ENCODE measurements around the gene KCNMA1.
A peak's percentile ranks its signal among the peaks of the same experiment; 100 is the strongest.

The KCNMA1 gene

DNA sequence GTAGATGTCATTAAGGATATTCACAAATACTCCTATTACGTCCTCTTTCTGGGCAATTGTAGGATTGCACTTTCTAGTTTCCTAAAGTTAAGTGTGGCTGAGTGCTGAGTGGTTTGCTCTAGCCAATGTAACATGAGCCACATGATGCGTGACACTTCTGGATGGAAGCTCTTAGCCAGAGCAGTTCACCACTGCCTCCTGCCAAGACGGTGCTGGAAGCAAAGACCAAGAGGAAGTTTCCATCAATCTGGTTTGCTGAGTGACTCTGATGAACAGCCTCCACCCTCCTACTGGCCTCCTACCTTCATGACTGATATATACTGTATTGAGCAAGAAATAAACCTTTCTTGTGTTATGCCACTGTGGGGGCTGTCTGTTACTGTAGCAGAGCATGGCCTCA, 318.1 kb downstream of the KCNMA1 start:
- TF ChIP-seq, protein P1, sequence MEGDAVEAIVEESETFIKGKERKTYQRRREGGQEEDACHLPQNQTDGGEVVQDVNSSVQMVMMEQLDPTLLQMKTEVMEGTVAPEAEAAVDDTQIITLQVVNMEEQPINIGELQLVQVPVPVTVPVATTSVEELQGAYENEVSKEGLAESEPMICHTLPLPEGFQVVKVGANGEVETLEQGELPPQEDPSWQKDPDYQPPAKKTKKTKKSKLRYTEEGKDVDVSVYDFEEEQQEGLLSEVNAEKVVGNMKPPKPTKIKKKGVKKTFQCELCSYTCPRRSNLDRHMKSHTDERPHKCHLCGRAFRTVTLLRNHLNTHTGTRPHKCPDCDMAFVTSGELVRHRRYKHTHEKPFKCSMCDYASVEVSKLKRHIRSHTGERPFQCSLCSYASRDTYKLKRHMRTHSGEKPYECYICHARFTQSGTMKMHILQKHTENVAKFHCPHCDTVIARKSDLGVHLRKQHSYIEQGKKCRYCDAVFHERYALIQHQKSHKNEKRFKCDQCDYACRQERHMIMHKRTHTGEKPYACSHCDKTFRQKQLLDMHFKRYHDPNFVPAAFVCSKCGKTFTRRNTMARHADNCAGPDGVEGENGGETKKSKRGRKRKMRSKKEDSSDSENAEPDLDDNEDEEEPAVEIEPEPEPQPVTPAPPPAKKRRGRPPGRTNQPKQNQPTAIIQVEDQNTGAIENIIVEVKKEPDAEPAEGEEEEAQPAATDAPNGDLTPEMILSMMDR (IDR thresholded peaks at IDR 0.05), result no peak
- peak overlapping the region; percentile 12 for H3K27ac ChIP-seq

DNA sequence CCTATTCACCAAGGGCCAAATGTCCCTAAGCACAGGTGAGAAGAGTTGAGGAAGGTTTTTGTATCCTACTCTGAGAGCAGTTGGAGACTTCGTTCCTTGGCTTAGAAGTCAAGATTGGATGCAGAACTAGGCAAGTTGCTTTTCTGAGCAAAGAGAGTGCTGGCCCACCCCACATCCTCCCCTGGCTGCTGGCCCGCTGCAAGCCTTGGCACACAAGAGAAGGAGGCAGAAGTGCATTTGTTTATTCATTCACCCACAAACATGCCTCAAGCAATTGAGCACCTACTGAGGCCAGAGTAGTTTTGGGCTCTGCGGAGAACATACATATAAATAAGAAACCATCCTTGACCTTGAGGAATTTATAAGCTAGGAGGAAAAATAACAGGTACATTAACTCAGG, 318.9 kb downstream of the KCNMA1 start:
- peak overlapping the region; percentile 12; the same call in 1 of the 2 replicates for H3K27ac ChIP-seq
- TF ChIP-seq, protein P1 (IDR thresholded peaks at IDR 0.05), result no peak
- no peak for TF ChIP-seq ZFX (IDR thresholded peaks at IDR 0.05; ENCODE audit: borderline replicate concordance)

DNA sequence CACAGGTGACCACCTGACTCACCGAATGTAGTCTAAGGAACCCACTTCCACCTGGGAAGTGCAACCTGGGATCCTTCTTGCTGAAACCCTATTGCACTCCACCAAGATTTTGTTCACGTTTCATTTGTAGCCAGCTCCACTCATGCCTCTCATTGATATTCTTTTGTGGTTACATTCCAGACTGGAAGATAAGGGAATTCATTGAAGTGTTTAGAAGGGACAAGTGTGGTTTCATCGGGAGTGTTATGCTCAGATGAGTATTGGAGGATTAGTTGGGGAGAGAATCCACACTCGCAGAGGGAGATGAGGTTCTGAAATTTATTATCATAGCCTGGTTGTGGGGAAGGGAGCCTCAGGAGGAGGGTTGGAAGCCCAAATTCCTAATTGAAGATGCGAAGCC, 320.4 kb downstream of the KCNMA1 start:
- TF ChIP-seq ZFX (IDR thresholded peaks at IDR 0.05; ENCODE audit: borderline replicate concordance), result no peak
- no peak overlapping the region for H3K27ac ChIP-seq

DNA sequence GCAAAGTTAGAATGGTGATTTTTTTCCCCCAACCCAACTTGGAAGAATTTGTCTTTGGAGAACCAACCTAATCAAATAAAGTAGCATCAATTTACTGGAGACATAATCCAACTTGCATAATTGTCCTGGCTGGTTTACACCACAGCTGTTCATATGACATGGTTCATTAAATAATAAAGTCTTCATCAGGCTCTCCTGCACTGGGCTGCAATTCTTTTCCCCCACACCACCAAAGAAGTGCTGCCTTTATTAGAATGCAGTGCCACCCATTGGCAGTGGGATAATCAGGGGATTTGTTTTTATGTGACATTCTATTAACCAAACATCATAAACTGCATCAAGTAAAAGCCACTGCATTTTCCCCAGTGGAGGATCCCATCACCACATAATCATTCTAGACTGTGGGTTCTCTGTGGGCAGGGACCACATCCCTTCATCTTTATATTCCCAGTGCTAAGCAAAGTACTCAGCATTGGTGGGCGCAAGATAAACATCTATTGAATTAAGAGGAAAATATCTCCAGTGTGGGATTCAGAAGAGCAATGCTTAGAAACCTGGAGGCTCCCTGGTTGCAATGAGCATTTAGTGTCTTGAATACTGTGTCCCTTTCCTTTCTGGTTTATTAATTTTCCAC, 322.0 kb downstream of the KCNMA1 start:
- H3K27ac ChIP-seq, result no peak overlapping the region
- no peak for TF ChIP-seq ZFX (IDR thresholded peaks at IDR 0.05; ENCODE audit: borderline replicate concordance)
- TF ChIP-seq, protein P1 (IDR thresholded peaks at IDR 0.05), result 0 out of 2 replicates have a peak, but pooled peaks have one; percentile 6

DNA sequence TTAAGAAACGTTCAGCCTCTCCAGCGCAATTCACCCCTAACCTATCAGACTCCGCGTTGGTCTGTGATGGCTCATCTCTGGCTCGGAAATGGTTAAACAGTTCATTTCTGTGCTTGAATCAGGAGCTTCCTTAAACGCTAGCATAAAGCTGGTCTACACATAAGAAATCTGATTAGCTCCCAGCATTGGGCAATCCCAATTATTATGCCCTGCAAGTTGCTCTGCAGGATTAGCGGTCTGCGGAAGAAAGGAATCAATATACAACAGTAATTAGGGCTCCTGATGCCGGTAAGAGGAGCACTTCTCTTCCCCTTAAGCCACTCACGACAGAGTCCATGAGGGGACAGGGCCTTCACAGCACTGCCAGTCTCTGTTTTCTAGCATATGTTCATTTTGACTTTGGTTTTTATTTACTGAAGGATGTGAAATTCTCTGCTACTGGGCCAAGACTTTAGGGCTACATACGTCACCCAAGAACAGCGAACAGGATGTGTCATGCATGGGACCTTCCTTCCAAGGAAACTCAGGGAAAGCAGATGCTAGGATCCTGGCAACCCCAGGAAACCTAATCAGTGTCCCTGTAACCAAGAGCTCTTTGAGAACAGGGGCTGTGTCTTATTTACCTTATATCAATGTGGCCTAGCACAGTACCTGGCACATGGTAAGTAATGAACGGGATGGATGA, 324.4 kb downstream of the KCNMA1 start:
- no peak for TF ChIP-seq ZFX (IDR thresholded peaks at IDR 0.05; ENCODE audit: borderline replicate concordance)
- TF ChIP-seq, protein P1 (IDR thresholded peaks at IDR 0.05), result no peak
- no peak overlapping the region for H3K27ac ChIP-seq

DNA sequence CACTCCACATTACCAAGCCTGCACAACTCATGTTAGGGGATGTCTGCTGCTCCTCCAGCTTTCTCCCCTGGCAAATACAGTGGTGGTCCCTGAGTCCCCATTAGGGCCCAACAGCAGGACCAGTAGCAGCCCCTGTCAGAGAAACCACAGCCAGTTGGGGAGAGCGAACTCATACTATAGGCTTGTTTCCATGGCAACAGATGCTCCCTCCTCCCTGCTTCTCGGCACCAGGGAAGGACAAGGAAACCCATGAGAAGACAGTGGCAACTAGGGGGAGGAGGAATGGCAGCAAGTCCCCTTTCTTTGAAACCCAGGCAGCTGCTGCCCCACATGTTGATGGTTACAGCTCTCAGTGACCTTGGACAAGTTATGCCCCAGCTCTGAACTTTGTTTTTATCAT, 326.4 kb downstream of the KCNMA1 start:
- H3K27ac ChIP-seq, result no peak overlapping the region
- TF ChIP-seq, protein P1 (IDR thresholded peaks at IDR 0.05), result no peak
- TF ChIP-seq ZFX (IDR thresholded peaks at IDR 0.05; ENCODE audit: borderline replicate concordance), result no peak

DNA sequence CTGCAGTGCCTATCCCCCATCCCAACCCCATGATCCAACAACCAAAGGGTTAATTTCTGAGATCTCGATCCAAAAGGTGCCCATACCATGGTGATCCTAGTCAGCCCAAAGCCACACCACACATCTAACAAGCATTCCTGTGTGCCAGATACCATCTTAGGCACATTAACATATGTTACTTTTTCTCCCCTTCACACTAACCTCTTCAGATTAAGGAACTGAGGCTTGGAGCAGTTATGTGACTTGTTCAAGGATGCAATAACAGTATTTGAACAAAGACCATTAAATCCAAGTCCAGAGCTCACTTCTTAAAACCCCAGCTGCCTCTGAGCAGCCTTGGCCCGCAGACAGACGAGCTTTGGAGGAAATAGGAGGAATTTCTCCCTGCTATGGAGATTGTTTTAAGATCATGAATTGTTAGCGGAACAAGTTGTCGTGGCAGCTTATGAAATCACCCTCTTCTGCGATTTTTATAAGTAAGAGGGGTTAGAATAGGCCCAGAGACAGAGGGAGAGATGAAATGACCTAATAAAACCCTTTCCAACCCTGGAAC, 327.2 kb downstream of the KCNMA1 start:
- TF ChIP-seq, protein P1 (IDR thresholded peaks at IDR 0.05), result no peak
- TF ChIP-seq ZFX (IDR thresholded peaks at IDR 0.05; ENCODE audit: borderline replicate concordance), result no peak
- H3K27ac ChIP-seq, result no peak overlapping the region

Measured in 22Rv1 (cell line).